Neural cell (in vitro differentiated cells): ENCODE results near the gene ATP2C1. TPM values are rescaled to one million over a fixed set of nuclear protein-coding genes. Genes with fewer than 3 reads are reported as not detected.

ENCODE experiments used
- polyA plus RNA-seq: library from polyadenylated mRNA; depleted of rRNA; stranded (reverse); fragments of >200 nt; gene quantifications from 2 replicates; pipeline ENCODE4 v1.2.3, GENCODE V29; 2014
- small RNA-seq, 3 experiments: library from RNA; depleted of rRNA; stranded (forward); fragments of <200 nt; gene quantifications; one replicate each; pipeline ENCODE3, GENCODE V24; 2012

ATP2C1 gene
- polyA plus RNA-seq, 1 donor from 2014 or later, result 134 TPM

Small RNAs within 50 kb of the gene (small RNA-seq; reads per million reads assigned to genes)
- gene RF00019, result 0 to 1.2 (median 0) reads per million in 3 experiments

Other genes with a start within 250 kb of the ATP2C1 start
- 15.7 and 18.3 TPM in 2 replicates for gene PIK3R4, start 147.3 kb upstream of the ATP2C1 start, polyA plus RNA-seq
- 2.0 TPM in 2 replicates for gene ASTE1, start 132.7 kb downstream of the ATP2C1 start, polyA plus RNA-seq
- 3.8 and 6.1 TPM in 2 replicates for gene NEK11, start 132.8 kb downstream of the ATP2C1 start, polyA plus RNA-seq